ENCODE measurements around the gene TNFRSF4.

- TF ChIP-seq CHD2 (IDR thresholded peaks at IDR 0.05; ENCODE audit: low read length, partially characterized antibody), result no peak
- TF ChIP-seq MAX (IDR thresholded peaks at IDR 0.05), result no peak
- TF ChIP-seq POLR2A (IDR thresholded peaks at IDR 0.05; ENCODE audit: low read length), result no peak
- TF ChIP-seq REST (IDR thresholded peaks at IDR 0.05), result no peak
- TF ChIP-seq RFX5 (IDR thresholded peaks at IDR 0.05), result no peak
- no peak for TF ChIP-seq JUNB (IDR thresholded peaks at IDR 0.05)
- no peak for TF ChIP-seq KDM1A (IDR thresholded peaks at IDR 0.05; ENCODE audit: low read depth)
- TF ChIP-seq MAZ (IDR thresholded peaks at IDR 0.05; ENCODE audit: borderline replicate concordance, low read depth, low read length), result no peak
Measured at GRCh38 chr1:1207571-1207892, 6.4 kb downstream of the TNFRSF4 start.

Measured in A549 (cell line).